NCI-H1105 (cell line): ENCODE measurements around the gene MTOR.

Source experiments
- DNase-seq: peaks from one replicate; lab custom pipeline; 2025; lab: John Stamatoyannopoulos, UW

MTOR gene

GRCh38 chr1:11216074-11216473 lies 46.3 kb downstream of the MTOR start:
- no peak for DNase-seq

- no peak for DNase-seq
Observed at GRCh38 chr1:11215381-11216005, 46.9 kb downstream of the MTOR start.

GRCh38 chr1:11214698-11215380 lies 47.5 kb downstream of the MTOR start:
- peak; percentile 25 for DNase-seq

GRCh38 chr1:11211925-11212587 lies 50.3 kb downstream of the MTOR start:
- DNase-seq, result no peak

GRCh38 chr1:11211461-11211860 lies 50.9 kb downstream of the MTOR start:
- DNase-seq, result no peak

- DNase-seq, result no peak
Observed at GRCh38 chr1:11207898-11208611, 54.3 kb downstream of the MTOR start.

GRCh38 chr1:11204396-11205190 lies 57.8 kb downstream of the MTOR start:
- no peak for DNase-seq

- no peak for DNase-seq
Observed at GRCh38 chr1:11198851-11199594, 63.3 kb downstream of the MTOR start.

- DNase-seq, result no peak
Observed at GRCh38 chr1:11198257-11198656, 64.1 kb downstream of the MTOR start.

- DNase-seq, result no peak
Observed at GRCh38 chr1:11197359-11197758, 65.0 kb downstream of the MTOR start.

GRCh38 chr1:11196945-11197344 lies 65.4 kb downstream of the MTOR start:
- DNase-seq, result no peak

- no peak for DNase-seq
Observed at GRCh38 chr1:11194407-11195176, 67.8 kb downstream of the MTOR start.

GRCh38 chr1:11193376-11193775 lies 69.0 kb downstream of the MTOR start:
- no peak for DNase-seq

- DNase-seq, result no peak
Observed at GRCh38 chr1:11188858-11189451, 73.4 kb downstream of the MTOR start, which contains the start of gene ANGPTL7. Gene ANGPTL7, plus strand, starts transcription at chr1:11189355. Its CDS starts 225 bp downstream, at chr1:11189580.

- no peak for DNase-seq
Observed at GRCh38 chr1:11188381-11188780, 74.0 kb downstream of the MTOR start.

- no peak for DNase-seq
Observed at GRCh38 chr1:11187931-11188330, 74.4 kb downstream of the MTOR start.

GRCh38 chr1:11187494-11187893 lies 74.9 kb downstream of the MTOR start:
- DNase-seq, result no peak

- no peak for DNase-seq
Observed at GRCh38 chr1:11187000-11187399, 75.4 kb downstream of the MTOR start.

GRCh38 chr1:11184973-11185372 lies 77.4 kb downstream of the MTOR start:
- DNase-seq, result no peak

GRCh38 chr1:11182884-11183283 lies 79.5 kb downstream of the MTOR start:
- no peak for DNase-seq
